Thoracic aorta (tissue), 2 donors: ENCODE data around the gene C1orf159. TPM values are rescaled to one million over a fixed set of nuclear protein-coding genes. Genes with fewer than 3 reads are reported as not detected.
"Not testable (repeated sequence)": the region's sequence is repeated elsewhere in the genome, so short reads cannot be mapped to it uniquely, and the experiment has no call there.

ENCODE experiments used
- ATAC-seq: fragments of 150-250 bp; one replicate; pipeline ENCODE4 v1.8.0; 2017; ENCODE audit warnings: low read depth; ENCODE audit not compliant: insufficient number of reproducible peaks, low FRiP score
- DNase-seq: peaks from one replicate; pipeline ENCODE4 v3.0.0-alpha.2; 2020; ENCODE audit warnings: low spot score
- H3K27ac ChIP-seq, 2 donors: fragments of 200-600 bp; sonication (generic); 1 replicate in 1 of 2; 2 replicates in 1 of 2; pipeline ENCODE4 v1.5.1; 2016; ENCODE audit warnings: mild to moderate bottlenecking in 2 of 2, moderate library complexity in 2 of 2
- H3K27me3 ChIP-seq: fragments of 200-600 bp; sonication (generic); replicated peaks from 2 replicates; pipeline ENCODE4 v1.6.0; 2016; ENCODE audit warnings: mild to moderate bottlenecking; ENCODE audit not compliant: insufficient read depth
- H3K36me3 ChIP-seq: fragments of 200-600 bp; sonication (generic); one replicate; pipeline ENCODE4 v1.5.1; 2016
- H3K4me1 ChIP-seq, 2 donors: fragments of 200-600 bp; sonication (generic); 1 replicate in 1 of 2; 2 replicates in 1 of 2; pipeline versions ENCODE4 v1.5.1 to v1.6.0; 2016; ENCODE audit warnings: low read depth in 2 of 2, mild to moderate bottlenecking in 1 of 2; ENCODE audit not compliant: control insufficient read depth in 1 of 2
- H3K4me3 ChIP-seq: fragments of 200-600 bp; sonication (generic); 2 replicates; pipeline ENCODE4 v1.5.1; 2016; ENCODE audit warnings: mild to moderate bottlenecking
- H3K9me3 ChIP-seq: fragments of 200-600 bp; sonication (generic); 2 replicates; pipeline ENCODE4 v1.5.1; 2016
- CTCF ChIP-seq: fragments of 200-600 bp; sonication (generic); IDR thresholded peaks from one replicate; pipeline ENCODE4 v1.5.1; 2019; ENCODE audit warnings: antibody characterized with exemption
- total RNA-seq, 2 donors: library from RNA; depleted of rRNA; stranded (reverse); fragments of >200 nt; gene quantifications; one replicate each; pipeline versions ENCODE4 v1.1.0 to v1.2.3, GENCODE V29; 2016

The C1orf159 gene
- total RNA-seq, 2 donors from 2014 or later, result 10.8 to 21.2 TPM

- ATAC-seq (no peak), DNase-seq (no peak)
- H3K27me3 ChIP-seq, result no peaks in the 10 kb centered on the region
- no peak for TF ChIP-seq CTCF
- no peaks in the 10 kb centered on the region for H3K4me1 ChIP-seq
- H3K4me3 ChIP-seq, result no peak overlapping the region
- no peaks in the 10 kb centered on the region for H3K36me3 ChIP-seq
- H3K9me3 ChIP-seq, result no peaks in the 10 kb centered on the region
- H3K27ac ChIP-seq, result no peak overlapping the region
Measured at GRCh38 chr1:1099506-1100183, 16.2 kb downstream of the C1orf159 start.

- TF ChIP-seq CTCF, result no peak
- Histone ChIP-seq H3K4me3 (no peak overlapping the region), H3K4me1 (no peaks in the 10 kb centered on the region), H3K27me3 (no peaks in the 10 kb centered on the region), H3K9me3 (no peaks in the 10 kb centered on the region), H3K27ac (no peak overlapping the region), H3K36me3 (no peaks in the 10 kb centered on the region)
- DNase-seq (no peak), ATAC-seq (no peak)
Measured at GRCh38 chr1:1098681-1099421, 17.0 kb downstream of the C1orf159 start.

GRCh38 chr1:1096136-1096535 is 19.8 kb downstream of the C1orf159 start:
- H3K27me3 ChIP-seq, H3K36me3 ChIP-seq, H3K4me1 ChIP-seq, DNase-seq, H3K4me3 ChIP-seq, H3K9me3 ChIP-seq, H3K27ac ChIP-seq, ATAC-seq: not testable (repeated sequence)

GRCh38 chr1:1094981-1095380 is 20.9 kb downstream of the C1orf159 start:
- no peak overlapping the region for H3K27ac ChIP-seq
- no peaks in the 10 kb centered on the region for H3K9me3 ChIP-seq
- no peaks in the 10 kb centered on the region for H3K36me3 ChIP-seq
- no peaks in the 10 kb centered on the region for H3K4me1 ChIP-seq
- TF ChIP-seq CTCF, result no peak
- no peak overlapping the region for H3K4me3 ChIP-seq
- DNase-seq (no peak), ATAC-seq (no peak)
- H3K27me3 ChIP-seq, result no peaks in the 10 kb centered on the region

GRCh38 chr1:1093610-1093943 is 22.3 kb downstream of the C1orf159 start:
- no peak overlapping the region for H3K4me3 ChIP-seq
- DNase-seq (no peak), ATAC-seq (no peak)
- H3K27me3 ChIP-seq, result no peaks in the 10 kb centered on the region
- TF ChIP-seq CTCF, result no peak
- no peaks in the 10 kb centered on the region for H3K4me1 ChIP-seq
- no peaks in the 10 kb centered on the region for H3K9me3 ChIP-seq
- no peaks in the 10 kb centered on the region for H3K36me3 ChIP-seq
- no peak overlapping the region for H3K27ac ChIP-seq
